Fibroblast of pulmonary artery (primary cell): ENCODE results near the gene HJURP.

Source experiments
- DNase-seq: peaks from one replicate; pipeline ENCODE4 v3.0.0-alpha.2; 2010; ENCODE audit warnings: low read depth
- H3K4me3 ChIP-seq: replicated peaks from 2 replicates; pipeline ENCODE4 v1.5.1; 2011; ENCODE audit warnings: low read depth, mild to moderate bottlenecking, control low read depth, low read length, moderate library complexity
- TF ChIP-seq, protein P1 (sequence below): IDR thresholded peaks from 2 replicates; pipeline ENCODE4 v1.5.1; 2011; ENCODE audit warnings: mild to moderate bottlenecking, control low read depth, low read length, inconsistent platforms; ENCODE audit errors: missing control alignments

The HJURP gene

DNA sequence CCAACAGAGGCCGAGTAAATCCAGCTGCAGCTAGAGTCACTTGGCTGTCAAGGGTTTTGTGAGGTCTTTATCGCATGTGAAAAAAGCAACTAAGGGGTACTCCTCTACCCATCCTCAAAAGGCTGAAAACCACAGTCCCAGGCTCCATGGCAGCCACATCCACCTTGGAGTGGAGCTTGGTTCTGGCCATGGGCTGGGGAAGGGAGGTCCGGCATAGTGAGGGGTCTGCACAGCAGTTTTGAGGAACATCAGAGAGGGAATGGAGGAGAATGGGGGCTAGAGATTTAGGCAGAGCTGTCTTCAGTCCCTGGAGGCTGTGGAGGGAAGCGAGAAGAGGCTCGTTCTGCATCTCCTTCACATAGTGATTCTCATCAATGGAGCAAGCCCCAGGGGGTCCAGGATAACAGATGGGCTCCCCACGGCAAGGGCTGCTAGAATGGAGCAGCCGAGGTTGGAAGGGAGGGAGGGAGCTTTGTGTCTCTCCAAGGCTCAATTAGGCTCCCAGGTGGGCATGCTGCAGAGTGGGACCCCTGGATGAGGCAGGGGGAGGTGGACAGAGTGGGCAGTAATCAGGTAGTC, 55.2 kb downstream of the HJURP start:
- TF ChIP-seq, protein P1, sequence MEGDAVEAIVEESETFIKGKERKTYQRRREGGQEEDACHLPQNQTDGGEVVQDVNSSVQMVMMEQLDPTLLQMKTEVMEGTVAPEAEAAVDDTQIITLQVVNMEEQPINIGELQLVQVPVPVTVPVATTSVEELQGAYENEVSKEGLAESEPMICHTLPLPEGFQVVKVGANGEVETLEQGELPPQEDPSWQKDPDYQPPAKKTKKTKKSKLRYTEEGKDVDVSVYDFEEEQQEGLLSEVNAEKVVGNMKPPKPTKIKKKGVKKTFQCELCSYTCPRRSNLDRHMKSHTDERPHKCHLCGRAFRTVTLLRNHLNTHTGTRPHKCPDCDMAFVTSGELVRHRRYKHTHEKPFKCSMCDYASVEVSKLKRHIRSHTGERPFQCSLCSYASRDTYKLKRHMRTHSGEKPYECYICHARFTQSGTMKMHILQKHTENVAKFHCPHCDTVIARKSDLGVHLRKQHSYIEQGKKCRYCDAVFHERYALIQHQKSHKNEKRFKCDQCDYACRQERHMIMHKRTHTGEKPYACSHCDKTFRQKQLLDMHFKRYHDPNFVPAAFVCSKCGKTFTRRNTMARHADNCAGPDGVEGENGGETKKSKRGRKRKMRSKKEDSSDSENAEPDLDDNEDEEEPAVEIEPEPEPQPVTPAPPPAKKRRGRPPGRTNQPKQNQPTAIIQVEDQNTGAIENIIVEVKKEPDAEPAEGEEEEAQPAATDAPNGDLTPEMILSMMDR = no peak
- DNase-seq = no peak
- no peak overlapping the region for H3K4me3 ChIP-seq

DNA sequence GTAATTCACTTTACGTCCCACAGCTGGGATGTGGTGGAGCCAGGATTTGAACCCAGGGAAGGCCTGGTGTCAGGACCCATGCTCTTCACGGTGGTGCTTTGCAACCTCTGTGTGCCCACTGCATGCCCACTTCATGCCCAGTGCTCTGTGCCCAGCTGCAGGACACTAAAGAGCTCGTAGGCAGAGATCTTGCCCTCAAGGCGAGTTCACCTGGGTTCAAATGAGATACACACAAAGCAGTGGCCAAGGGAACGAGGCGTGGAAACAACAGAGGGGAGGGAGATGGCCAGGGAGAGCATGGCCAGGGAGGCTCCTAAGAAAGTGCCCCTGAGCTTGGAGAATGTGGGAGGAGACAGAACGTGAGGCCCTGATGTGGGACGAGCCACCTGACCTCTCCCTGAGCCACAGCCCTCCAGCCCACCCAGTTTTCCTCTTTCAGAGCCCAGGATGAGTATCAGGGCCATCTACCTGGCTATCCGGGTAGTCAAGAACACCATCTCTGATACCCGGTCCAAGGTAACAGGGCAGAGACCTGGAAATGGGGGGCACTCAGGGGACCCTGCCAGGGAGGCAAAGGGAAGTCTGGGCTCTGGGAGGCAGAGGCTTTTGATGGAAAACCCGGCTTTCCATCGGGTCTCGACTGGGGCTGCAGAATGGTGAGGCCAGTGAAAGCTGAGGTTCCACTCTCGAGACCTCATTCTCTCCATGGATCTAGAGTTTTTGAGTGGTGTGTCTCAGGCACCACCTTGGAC, 55.8 kb downstream of the HJURP start:
- TF ChIP-seq, protein P1 = no peak
- no peak for DNase-seq
- no peak overlapping the region for H3K4me3 ChIP-seq

DNA sequence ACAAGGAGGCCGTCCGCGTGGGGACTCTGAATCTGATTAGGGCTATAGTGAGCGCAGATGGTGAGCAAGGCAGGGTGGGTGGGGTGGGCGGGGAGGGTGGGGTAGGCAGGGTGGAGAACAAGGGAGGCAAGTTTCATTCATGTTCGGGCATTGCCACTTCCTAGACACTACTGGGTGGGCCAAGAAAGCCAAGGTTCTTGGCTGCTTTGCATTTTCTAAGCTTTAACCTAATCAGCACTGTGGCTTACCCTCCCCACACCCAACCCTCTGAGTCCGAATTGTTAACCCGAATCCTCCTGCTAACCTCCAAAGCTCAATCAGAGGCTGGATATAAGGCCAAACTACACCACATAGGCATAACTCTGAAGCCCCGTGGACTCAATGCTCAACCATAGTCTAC, 58.1 kb downstream of the HJURP start:
- no peak for DNase-seq
- TF ChIP-seq, protein P1 = no peak
- no peak overlapping the region for H3K4me3 ChIP-seq

DNA sequence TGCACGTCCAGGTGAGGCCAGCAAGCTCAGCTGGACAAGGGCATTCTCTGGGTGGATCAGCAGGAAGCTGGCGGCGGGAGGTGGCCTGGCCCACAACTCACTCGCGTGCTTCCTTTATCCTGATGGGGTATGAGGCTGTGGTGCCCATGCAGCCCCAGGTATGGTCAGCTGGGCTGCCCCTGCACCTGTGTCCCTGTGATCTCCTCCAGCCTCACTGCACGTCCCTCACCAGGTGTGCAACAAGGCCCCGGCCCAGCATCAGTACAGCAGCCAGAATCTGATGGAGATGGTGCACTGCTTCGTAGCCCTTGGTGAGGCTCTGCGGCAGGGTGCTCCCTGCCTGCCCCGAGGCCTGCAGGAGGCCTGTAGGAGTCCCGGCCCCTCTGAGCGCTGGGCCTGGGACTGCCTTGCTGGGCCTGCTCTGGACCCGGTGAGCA, 58.6 kb downstream of the HJURP start:
- H3K4me3 ChIP-seq = no peak overlapping the region
- DNase-seq = no peak
- TF ChIP-seq, protein P1 = no peak

DNA sequence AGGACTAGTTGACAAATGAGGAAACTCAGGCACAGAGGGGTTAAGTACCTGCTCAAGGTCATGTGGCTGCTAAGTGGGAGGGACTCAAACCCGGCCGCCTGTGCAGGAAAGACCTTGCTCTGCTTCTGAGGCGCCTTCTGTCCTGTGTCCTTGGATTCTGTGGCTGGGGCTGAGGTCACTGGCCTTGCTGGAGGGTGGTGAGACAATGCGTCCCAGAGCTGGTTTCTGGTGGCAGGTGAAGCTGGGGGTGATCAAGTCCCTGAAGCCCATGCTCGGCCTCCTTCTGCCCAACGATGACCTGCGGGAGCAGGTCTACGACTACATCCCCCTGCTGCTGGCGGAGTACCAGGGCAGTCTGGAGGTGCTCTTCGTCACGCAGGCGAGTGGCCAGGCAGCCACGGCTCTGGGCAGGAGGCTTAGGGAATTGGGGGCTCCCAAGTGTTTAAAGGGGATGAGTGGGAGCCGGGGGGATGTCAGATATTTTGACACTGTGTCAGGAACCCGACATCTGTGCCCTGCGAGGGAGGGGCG, 60.1 kb downstream of the HJURP start:
- H3K4me3 ChIP-seq = no peak overlapping the region
- no peak for DNase-seq
- TF ChIP-seq, protein P1 = no peak

DNA sequence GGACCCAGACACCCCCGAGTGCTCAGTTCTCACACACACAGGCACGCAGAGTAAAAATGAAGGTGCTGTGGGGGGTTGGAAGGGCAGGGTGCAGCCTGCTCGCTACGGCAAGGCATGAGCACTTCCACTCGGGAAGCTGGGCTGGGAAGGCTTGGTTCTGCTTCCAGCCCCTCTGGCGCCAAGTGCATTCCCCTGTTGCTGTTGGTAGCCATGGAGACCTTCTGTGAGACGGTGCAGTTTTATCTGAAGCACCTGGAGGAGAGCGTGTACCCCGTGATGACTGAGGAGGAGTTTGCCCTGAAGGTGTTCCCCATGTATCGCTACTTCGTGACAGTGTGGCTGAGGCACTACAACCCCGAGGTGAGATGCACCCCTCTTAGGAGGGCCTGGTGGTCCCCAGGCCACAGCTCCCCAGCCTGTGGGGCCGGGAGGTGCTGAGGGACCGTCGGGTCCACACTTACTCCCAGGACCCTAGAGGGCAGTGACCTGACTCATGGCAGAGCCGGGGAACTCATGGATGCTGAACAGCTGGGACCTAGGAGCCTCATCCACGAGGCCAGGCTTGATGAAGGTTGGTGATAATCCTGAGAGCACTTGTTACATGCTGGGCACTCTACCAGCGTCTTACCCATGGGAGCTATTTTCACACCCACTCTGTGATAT, 60.7 kb downstream of the HJURP start:
- no peak for DNase-seq
- TF ChIP-seq, protein P1 = no peak
- H3K4me3 ChIP-seq = no peak overlapping the region
